Medulla oblongata (tissue), 1 donor: ENCODE measurements around the gene KAT7.

Experiments
- DNase-seq: peaks from one replicate; pipeline ENCODE4 v3.0.0-alpha.2; 2015; ENCODE audit errors: extremely low spot score

KAT7 gene

DNA sequence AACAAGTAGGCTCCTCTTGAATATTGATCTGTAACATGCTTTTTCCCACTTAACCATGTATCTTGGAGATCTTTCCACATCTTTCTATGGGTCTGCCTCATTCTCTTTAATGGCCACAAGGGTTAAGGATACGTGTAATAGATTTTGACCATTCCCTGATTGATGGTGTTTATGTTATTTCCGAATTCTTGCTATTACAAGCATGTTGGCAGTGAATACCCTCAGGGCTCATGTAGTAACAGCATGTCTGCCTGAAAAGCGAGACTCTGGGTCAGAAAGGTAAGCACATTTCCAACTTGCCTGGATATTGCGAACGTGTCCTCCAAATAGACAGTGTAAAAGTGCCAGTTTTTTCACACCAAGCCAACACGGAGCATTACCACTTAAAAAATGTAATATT lies 54.4 kb downstream of the KAT7 start:
- DNase-seq = no peak

DNA sequence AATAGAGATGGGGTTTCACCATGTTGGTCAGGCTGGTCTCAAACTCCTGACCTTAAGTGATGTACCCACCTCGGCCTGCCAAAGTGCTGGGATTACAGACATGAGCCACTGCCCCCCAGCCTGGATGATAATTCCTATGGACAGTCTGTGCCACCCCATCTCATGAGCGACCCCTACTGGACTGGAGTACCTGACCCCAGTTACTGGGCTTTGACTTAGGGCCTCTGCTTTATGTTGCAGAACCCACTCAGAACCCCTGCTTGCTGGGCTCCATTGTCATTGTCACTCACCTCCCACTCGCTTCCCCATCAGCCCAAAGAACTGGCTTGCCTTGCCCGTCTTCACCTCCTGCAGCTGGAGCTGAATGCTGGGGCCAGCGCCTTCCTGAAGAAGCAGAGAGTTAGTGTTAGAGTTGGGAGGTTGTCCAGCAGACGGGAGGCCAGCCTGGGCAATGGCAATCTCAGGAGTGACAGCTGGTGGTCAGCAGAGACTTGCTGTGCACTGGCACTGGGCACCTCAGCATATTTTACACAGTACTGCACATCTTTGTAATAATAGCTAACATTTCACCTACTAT lies 55.4 kb downstream of the KAT7 start:
- DNase-seq = no peak

DNA sequence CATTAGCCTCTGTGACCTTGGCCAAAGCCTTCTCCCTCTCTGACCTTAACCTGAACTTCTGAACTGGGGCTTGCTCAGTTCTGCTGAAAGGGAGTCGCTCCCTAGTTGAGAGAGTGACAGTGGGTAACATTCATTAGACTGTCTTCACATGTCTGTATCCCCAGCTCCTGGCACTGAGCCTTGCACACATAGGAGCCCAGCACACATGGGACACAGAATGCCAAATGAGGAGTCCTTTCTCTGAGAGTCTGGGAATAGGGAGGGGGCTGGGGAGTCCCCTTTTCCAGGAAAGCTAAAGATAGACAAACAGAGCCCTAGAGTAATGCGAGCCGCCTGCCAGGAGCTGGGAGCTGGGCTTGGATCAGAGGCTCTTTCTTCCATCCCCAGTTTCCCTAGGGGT lies 56.8 kb downstream of the KAT7 start:
- peak; percentile 49 for DNase-seq

DNA sequence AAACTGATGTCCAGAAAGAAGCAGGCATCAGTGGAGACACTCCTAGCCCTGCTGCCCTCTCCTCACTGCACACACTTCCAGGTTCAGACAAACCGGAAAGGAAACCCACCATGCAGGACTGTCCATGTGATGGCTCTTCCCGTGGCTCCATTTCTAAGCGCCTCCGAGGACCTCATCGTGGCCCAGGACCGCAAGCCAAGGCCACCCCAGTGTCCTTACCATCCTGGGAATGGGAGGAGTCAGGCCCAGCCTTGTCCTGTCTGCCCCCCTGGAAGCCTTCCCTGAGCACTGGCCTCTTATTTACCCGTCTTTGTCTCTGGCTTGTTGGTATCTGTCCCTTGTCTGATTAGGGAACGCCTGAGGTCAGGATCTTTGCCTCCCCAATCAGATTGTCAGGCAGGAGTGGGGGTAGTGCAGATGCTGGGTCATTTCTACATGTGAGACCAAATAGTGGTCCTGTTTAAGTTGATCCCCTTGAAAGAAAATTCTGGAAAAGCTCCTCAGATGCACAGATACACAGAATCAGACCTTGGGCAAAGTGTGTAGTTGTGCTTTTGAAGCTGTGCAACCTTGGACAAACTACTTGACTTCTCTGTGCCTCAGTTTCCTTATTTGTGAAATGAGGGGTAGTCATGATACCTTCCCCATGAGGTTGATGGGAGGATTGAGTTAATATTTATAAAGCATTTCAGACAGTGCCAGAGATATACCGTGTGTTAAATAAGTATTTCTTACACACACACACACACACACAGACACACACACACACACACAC lies 58.6 kb downstream of the KAT7 start:
- DNase-seq = no peak

DNA sequence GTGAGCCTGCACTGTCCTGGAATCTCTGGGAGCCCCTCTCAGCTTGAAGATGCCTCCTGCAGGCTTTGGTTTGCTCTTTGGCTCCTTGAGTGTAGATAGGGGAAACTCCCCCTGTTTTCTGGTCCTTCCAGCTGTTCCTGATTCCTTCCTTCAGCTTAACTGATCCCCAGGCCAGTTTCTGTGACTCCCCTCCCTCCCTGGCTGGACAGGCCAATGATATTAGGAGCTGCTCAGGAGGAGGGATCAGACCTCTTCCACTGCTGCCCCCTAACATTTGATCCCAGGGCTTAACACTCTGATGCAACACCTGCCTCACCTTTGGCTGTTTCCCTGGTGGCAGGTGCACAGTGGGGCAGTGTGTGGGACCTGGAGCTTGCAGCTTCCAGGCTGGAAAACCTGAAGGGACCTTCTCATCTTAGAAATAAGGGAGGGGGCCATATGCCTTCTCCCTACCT lies 59.6 kb downstream of the KAT7 start, which contains the start of gene TAC4:
TSS of gene TAC4 (minus strand) at position 51 of the 455 bp plus-strand sequence. CDS start 52 bp downstream, outside the sequence.
- no peak for DNase-seq

DNA sequence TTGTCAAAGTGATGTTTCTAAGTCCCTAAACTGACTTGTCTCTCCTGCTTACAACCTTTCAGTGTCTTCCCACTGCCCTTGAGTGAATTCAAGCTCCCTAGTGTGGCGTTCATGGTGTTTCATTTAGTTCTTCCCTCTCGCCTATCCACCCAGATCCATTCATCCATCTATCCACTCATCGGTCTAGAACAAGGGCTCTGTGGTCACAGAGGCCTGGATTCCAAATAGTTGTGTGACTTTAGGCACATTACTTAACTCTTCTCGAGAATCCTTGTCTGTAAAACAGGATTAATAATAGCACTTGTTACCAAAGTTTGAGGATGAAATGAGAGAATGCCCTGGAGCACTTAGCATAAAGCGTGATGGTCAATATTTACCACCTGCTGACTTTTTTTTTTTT lies 60.3 kb downstream of the KAT7 start:
- DNase-seq = no peak

DNA sequence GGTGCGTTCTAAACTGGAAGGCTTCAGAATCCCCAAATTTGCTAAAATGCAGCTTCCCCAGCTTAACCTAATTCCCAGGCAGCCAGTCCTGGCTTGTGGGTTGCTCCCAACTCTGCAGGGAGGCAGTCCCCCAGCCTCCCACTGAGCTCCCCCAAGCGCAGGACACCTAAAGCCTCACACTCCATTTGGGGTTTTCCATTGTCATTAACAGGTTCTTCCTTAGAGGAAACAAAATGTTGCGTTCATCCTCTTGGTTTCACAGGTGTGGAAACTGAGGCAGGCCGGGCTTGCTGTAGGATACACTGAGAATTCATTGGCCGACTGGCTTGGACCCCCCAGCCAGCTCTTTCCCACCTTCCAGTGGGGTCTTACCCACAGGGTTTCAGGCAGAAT lies 61.7 kb downstream of the KAT7 start:
- no peak for DNase-seq

DNA sequence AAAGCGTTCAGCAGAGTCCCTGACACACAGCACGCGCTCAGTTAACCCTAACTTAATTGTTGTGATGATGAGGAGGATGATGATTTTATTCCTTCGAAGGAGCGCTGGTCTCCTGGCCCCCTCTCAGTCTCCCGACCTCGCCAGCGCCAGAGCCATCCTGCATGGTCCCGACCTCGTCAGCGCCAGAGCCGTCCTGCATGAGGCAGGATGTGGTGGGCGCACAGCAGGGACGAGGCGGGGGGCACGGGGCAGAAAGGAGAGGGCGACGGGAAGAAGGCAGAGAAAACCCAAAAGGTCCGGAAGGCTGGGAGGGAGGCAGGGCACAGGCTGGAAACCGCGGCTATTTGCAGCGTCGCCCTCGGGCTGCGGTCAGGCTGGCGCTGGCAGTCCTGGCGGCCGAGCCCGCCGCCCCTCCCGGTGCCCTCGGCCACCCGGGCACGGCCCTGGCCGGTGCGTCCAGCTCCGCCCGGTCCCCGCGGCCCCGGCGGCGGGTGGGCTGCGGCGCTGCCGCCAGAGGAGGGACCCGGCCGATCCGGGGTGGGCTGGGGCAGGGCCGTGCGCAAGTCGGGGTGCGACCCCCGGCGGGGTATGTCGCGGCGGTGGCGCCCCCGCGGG lies 62.4 kb downstream of the KAT7 start:
- DNase-seq = no peak

GRCh38 chr17:49851387-49852291 lies 63.2 kb downstream of the KAT7 start:
- DNase-seq = peak; percentile 60

DNA sequence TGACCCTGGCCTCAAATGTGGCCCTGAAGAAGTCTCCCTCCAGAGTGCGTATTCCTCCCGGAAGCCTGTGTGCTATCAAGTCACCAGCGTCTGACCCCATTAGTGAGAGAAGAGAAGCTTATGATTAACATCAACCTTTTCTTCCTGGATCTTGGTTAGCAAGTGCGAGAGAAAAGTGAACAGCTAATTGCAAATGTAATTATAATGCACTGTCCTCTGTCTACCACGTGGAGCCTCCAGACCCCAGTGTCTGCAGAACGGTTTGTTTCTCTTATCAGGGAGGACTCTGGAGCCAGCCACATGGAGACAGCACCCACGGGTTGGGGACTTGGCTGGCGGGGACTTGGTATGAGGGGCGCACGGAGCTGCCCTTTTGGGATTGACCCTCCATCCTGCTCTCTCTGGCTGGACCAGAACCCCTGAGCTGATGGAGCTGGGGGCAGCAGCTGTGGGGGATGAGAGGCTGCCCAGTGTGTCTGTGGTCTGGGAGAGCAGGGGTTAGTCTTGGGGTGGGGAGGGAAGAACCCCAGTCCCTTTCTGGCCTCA lies 65.1 kb downstream of the KAT7 start:
- no peak for DNase-seq

DNA sequence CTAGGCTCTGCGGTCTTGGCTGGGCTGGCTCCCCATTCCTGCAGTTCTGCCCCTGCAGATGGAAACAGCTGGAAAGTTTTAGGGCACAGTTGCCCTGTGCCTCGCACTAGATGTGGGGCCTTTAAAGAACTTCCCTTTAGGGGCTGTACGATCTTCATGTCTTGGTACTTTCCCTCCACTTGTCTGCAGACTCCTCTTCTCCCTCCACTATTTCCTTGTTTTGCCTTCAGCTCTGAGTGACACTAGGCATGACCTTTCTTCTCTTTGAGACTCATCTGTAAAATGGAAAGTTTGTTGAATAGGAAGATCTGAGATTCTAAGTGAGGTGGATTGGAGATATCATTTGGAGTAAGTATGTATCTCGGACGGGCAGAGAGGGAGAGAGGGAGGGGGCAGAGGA lies 65.6 kb downstream of the KAT7 start:
- no peak for DNase-seq

- peak; percentile 12 for DNase-seq
These were observed 70.3 kb downstream of the KAT7 start for GRCh38 chr17:49858796-49859195.

DNA sequence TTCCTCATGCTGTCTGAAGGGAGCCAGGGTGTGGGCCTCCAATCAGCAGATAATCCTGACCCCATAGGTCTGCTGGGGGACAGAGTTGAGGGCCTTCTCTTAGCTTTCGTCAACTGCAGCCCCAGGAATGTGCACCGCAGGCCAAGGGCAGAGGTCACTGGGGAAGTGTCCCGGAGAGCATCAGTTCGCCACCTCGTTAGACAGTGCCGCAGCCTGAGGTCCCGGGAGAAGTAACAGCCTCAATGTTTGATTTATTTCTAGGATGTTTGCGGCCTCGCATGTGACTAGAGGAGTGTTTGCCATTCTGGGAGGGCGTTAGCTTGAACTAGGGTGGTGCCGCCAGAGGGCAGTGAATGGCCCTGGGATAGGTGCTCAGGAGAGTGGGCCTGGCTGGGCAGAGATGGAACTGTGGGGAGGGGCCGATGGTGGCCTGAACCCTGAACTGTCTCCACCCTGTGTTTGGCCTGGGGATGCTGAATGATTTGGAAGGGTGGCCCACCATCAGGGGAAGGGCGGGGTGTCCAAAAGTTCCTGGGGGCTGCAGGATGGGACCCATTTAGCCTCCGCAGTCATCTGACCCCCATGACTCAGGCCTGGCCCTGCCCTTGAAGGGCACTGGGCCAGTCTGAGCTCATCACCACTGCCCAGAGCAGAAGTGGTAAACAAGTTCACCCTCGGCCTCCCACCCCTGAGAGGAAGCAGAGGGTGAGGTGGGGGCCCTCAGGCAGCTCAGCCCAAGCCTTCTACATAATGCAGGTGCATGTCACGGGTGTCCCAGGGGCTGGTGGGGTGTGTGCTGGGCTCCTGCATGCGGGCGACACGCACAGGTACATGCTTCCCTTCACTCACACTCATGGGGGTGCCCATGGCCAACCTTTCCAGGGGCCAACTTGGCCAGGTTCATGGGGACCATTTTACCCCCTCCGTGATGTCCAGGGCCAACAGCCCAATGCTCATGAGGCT lies 71.8 kb downstream of the KAT7 start:
- DNase-seq = no peak

- peak; percentile 50 for DNase-seq
These were observed 72.8 kb downstream of the KAT7 start for GRCh38 chr17:49861150-49861884.

DNA sequence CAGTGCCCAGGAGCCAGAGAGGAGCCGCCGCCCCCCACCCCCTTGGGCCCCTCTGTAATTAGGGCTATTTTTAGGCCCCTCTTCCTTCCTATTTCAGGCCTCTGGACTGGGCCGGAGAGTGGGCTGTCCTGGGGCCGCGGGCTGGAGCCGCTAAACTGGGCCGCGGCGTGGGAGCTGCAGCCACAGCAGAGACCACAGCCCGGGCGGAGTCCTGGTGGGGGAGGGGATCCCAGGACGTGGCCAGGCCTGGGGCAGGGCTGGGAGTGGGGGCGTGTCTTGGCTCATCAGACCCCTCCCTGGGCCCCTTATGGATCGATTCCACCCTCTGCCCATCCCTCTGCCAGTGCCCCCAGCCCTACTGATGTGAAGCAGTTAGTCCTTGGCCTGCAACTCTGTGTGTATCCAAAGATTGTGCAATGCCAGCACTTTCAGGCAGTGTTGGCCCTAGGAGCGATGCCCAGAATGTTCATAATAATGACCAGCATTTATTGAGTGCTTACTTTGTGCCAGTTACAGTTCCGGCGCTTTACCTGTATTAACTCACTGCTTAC lies 74.4 kb downstream of the KAT7 start:
- no peak for DNase-seq

DNA sequence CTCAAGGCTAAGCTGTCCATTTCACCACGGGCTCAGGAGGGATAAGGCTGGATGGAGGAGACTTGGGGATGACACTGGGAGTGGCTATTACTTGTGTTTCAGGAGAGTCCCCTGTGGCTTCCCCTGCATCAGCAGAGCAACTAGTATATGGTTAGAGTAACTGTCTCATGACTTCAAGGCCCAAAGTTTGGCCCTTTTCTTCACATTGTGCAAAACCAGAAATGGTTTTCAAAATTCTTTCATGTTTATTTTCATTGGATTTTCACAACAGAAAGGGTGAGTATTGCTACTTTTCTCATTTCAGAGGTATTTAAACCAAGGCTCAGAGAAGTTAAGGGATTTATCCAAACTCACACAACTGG lies 77.5 kb downstream of the KAT7 start:
- DNase-seq = no peak

DNA sequence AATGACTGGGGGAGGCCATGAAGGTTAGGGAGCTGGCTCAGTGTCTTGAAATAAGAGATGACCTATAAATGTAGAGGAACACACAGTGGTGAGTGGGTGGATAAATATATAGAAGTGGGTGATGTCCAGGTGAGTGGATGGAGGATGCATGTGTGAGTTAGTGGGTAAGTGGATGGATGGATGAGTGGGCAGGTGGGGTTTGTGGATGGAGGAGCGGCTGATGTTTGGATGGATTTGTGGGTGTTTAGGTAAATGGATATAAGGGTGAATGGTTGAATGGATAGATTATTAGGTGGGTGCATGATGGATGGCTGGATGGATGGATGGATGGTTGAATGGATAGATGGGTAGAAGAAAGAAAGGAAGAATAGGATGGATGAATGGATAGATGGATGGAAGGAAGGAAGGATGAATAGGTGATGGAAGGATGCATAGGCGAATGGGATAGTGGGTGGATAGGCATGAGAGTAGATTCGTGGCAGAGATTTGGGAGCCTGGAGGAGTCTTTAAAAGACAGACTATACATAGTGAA lies 78.5 kb downstream of the KAT7 start:
- no peak for DNase-seq

GRCh38 chr17:49869038-49869374 lies 80.5 kb downstream of the KAT7 start:
- DNase-seq = no peak

GRCh38 chr17:49870298-49870697 lies 81.8 kb downstream of the KAT7 start:
- no peak for DNase-seq
